OCI-LY7 (cell line): ENCODE results near the gene CTNNBIP1.

Experiments used
- EZH2phosphoT487 ChIP-seq: fragments of 200-600 bp; sonication (generic); IDR thresholded peaks from 2 replicates; pipeline ENCODE4 v1.6.1; 2018; ENCODE audit warnings: low read depth, borderline replicate concordance, mild to moderate bottlenecking, mixed run types, antibody characterized with exemption, low read length, moderate library complexity, mixed read lengths
- TF ChIP-seq, protein P1 (sequence below): fragments of 200-600 bp; sonication (generic); conservative IDR thresholded peaks from 2 replicates; pipeline ENCODE4 v1.5.1; 2014; ENCODE audit warnings: mild to moderate bottlenecking, antibody characterized with exemption, low read length, moderate library complexity, mixed read lengths

DNA sequence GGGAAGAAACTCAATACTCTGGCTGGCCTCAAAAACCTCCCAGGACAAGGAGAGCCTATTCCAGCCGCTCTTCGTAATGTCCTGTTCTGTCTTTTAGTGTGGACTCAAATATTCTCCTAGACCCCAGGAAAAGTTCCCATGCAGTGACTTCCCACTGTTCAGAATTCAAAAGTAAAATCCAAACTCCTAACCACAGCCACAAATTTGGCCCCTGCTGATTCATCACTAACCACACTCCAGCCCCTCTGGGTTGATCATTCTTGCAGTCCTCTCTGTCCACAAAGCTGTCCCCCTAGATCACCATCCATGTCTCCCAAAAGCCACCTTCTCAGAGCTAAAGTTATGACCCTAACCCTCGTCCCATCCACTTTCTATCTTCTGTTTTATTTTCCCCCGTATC, 5.1 kb downstream of the CTNNBIP1 start:
- TF ChIP-seq, protein P1, sequence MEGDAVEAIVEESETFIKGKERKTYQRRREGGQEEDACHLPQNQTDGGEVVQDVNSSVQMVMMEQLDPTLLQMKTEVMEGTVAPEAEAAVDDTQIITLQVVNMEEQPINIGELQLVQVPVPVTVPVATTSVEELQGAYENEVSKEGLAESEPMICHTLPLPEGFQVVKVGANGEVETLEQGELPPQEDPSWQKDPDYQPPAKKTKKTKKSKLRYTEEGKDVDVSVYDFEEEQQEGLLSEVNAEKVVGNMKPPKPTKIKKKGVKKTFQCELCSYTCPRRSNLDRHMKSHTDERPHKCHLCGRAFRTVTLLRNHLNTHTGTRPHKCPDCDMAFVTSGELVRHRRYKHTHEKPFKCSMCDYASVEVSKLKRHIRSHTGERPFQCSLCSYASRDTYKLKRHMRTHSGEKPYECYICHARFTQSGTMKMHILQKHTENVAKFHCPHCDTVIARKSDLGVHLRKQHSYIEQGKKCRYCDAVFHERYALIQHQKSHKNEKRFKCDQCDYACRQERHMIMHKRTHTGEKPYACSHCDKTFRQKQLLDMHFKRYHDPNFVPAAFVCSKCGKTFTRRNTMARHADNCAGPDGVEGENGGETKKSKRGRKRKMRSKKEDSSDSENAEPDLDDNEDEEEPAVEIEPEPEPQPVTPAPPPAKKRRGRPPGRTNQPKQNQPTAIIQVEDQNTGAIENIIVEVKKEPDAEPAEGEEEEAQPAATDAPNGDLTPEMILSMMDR = no peak
- TF ChIP-seq EZH2phosphoT487 = no peak
